GM19372 (cell line): ENCODE results near the gene PLXNB2.
"Not testable (repeated sequence)": the region's sequence is repeated elsewhere in the genome, so short reads cannot be mapped to it uniquely, and the experiment has no call there.

Experiments
- ATAC-seq: cut with Tn5 transposase; IDR thresholded peaks from one replicate; pipeline ENCODE4 v1.9.1; 2021; ENCODE audit warnings: mild to moderate bottlenecking, low read depth, moderate library complexity; ENCODE audit not compliant: unreplicated experiment

Gene PLXNB2

DNA sequence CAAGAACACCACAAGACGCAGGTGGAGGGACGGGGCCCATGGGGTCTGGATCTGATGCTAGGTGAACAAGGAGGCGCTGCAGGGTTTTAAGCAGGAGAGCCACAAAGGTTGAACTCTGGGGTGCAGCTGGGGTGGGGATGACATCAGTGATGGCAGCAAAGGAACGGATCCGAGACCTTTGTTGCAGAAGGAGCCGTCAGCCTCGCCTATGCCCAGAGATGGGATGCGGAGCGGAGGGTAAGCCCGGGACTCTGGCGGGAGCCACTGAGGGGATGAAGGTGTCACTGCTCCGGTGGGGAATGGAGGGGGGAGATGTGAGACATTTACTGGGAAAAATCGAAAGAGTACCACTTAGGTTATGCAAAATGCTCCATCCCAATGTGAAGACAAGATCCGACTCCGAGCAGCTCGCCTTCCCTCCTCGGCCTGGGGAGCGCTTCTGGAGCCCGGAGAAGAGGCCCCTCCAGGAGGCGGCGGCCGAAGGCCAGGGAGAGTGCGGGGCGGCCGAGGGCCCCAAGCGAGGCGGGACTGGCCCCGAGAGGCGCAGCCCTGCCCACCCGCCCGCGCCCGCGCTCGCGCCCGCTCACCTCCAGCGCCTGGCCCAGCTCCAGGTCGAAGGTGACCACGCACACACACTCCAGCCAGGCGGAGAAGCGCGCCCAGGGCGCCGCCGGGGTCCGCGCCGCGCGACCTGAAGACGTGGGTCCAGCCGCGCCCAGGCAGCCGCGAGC lies 18.9 kb upstream of the PLXNB2 start:
- no peak for ATAC-seq

DNA sequence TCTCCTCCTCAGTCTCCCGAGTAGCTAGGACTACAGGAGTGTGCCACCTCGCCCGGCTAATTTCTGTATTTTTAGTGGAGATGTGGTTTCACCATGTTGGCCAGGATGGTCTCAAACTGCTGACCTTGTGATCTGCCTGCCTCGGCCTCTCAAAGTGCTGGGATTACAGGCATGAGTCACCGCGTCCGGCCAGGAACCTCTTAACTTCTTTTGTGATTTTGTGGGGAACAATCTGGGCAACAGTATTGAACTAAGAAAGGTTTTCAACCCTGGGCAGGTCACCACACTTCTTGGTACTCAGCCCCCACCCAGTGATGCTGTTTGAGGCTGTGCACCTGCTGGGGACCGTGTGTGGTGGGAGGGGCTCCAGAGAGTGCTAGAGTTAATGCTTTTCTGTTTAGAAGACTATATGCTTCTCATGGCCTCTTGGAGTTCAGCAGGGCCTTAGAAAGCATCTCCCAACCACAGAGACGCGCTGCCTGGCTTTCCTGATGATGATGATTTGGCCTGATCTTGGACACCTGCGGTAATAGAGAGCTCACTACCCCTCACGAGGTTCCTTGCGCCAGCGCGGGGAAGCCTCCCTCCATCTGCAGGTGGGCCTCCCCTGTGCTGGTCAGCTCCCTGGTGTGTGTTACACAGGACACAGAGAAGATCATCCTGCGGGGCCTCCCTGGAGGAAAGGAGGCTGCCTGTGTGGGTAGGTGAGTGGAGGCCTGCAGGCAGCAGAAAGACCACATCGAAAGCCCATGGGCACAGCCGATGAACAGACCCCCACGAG lies 18.2 kb upstream of the PLXNB2 start:
- no peak for ATAC-seq

DNA sequence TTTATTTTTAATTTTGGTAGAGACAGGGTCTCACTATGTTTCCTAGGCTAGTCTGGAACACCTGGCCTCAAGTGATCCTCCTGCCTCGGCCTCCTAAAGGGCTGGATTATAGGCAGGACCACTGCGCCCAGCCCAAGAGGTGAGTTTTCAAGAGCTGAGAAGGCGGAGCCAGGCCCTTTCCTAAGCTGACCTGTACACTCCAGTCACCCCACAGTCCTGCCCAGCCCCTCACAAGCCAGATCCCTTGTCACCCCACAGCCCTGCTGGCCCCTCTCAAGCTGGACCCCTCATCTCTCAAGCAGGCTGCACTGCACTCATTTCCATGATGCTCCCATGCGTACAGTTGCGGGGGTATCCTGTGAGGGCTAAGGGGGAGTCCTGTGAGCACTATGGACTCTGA lies 16.5 kb upstream of the PLXNB2 start:
- no peak for ATAC-seq

DNA sequence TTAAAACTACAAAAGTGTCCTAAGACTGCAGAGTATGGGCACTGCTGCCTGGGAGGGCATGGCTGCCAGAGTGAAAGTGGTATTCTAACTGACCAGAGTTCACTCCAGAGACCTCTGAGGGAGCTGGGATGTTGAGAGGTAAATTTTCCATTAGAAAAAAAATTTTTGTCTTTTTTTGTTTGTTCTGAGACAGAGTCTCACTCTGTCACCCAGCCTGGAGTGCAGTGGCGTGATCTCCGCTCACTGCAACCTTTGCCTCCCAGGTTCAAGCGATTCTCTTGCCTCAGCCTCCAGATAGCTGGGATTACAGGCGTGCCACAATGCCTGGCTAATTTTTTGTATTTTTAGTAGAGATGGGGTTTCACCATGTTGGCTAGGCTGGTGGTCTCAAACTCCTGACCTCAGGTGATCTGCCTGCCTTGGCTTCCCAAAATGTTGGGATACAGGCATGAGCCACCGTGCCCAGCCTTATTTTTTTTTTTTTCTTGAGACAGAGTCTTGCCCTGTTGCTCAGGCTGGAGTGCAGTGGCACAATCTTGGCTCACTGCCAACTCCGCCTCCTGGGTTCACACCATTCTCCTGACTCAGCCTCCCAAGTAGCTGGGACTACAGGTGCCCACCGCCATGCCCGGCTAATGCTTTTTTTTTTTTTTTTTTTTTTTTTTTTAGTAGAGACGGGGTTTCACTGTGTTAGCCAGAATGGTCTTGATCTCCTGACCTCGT lies 15.1 kb upstream of the PLXNB2 start:
- ATAC-seq = not testable (repeated sequence)

DNA sequence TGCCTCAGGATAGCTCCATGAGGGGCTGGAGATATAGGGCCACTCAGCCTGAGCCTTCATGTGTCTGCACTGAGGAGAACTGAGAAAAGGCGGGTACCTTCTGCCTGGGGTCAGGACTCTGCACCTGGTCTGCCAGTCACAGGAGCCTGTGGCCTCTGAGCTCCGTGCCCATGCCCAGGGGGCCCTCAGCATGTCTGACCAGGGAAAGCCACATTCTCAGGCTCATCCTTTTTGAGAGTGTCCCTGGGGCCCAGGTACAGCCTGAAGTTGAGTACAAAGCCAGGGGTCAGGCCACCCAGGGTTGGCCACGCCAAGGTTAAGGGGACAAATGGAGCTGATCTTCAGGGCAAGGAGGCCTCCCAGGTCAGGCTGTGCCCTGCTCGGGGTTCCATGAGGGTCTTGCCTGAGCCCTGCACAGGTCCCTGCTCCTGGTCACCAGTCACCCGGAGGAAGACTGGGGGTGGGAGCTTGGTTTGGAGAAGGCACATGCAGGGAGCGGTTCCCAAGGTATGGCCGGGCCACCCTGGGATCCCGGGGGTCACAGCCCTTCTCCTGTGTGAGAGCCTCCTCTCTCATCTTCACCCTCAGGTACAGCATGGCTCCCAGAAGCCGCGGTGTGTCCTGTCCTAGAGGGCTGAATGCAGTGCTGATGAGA lies 13.4 kb upstream of the PLXNB2 start:
- no peak for ATAC-seq

DNA sequence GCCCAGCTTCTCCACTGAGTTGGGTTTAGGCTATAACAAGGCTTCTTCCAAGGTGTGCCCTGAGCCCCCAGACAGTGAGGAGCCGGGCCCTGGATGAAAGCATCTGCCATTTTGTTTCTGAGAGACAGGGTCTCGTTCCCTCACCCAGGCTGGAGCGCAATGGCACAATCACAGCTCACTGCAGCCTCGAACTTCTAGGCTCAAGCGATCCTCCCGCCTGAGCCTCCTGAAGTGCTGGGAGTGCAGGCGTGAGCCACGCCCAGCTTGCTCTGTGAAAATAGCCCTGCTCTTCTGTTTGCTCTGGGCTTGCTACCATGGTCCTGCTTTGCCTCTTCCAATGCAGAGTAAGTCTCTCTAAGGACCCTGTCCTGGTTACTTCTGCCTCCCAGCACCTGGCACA lies 12.7 kb upstream of the PLXNB2 start:
- no peak for ATAC-seq

DNA sequence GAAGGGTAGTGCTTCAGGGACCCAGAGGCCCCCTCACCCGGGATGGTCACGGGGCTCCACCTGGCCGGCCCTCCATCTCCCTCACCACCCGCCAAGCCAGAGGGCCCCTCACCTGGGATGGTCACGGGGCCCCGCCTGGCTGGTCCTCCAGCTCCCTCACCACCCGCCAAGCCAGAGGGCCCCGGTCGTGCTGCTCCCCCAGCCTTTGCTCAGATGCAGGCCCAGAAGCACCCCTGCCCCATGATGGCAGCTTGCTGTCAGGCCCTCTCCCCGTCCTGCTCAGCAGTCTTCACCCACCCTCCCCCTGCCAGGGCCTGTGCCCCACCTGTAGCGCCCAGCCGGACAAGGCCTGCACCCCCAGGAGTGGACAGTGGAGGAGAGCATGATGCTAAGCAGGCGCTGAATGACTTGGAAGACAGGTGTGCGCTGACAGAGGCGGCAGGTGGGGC lies 12.1 kb upstream of the PLXNB2 start:
- ATAC-seq = no peak

DNA sequence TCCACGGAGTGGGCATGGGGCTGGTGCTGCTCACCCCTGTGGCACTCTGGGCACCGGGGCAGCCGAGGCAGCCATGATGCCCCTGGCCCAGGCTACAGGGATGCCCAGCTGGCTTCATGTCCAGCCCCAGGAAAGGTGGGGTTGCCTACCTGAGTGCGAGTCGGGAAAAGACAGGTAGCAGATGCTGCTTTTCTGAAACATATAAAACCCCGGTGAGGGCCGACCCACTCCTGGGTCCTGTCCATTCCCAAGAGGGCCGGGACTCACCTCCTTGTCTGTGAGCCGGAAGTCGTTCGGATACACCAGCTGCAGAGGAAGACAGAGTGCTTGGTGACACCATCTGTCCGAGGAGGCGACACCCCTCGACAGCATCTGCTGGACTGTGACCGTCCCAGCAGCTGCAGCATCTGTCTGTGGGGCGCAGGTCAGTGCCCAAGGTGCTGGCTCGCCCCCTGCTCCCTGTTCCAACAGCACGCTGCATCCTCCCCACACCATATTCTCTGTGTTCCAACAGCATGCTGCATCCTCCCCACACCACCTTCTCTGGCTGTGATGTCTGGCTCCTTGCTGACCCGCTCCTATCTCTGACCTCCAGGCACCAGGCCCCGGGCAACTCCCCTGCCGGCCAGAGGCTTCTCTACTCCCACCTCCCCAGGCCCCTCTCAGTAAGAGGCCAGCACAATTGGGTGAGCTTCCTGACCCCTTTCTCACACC lies 11.4 kb upstream of the PLXNB2 start:
- ATAC-seq = no peak

DNA sequence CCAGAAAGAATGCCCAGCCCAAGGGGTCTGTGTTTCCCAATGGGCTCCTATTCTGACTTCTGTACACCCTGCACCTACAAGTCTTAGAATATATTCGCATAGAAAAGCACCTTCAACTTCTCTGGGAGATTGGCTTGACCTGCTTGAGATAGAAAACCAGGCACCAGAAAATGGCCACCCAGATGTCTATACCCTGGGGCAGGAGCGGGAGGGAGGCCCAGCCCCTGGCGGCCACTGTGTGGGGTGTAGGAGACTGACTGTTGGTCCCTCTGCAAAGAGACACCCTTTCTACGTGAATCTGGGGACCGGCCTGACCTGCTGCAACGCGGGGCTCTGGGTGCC lies 10.9 kb upstream of the PLXNB2 start:
- ATAC-seq = no peak

DNA sequence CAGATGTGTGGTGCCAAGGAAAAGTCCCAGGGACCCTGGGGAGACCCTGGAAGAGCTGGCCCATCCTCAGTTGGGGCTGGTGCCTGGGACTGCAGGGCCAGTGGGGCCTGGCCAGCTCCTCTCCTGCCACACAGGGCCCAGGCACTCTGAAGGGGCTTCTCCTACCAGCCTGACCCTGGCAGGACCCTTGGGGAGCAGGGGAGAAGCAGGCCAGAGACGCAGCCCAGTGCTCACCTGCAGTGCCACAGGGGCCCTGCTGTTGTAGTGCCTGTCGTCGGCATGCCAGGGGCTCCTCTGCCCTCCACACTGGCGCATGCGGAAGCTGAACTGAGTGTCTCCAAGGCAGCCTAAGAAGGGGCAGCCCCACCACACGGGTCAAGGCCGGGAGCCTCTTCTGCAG lies 10.2 kb upstream of the PLXNB2 start:
- no peak for ATAC-seq

DNA sequence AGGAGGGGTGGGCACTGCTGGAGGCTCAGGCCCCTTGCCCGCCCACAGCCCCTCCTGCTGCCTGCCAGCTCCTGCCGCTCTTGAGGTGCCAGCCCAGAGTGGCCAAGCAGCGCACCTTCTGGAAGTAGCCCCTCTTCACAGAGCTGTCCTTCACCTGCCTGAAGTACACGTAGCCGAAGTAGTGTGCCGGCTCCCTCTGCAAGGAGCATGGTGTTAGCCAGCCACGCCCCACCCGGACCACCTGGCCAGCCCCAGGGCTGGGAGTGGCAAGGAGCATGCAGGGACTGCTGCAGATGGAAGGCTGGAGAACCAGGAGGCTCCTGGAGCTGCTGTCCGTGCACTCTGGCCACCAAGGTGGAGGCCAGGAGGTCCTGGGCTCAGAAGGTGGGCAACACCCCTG lies 9.7 kb upstream of the PLXNB2 start:
- ATAC-seq = no peak

DNA sequence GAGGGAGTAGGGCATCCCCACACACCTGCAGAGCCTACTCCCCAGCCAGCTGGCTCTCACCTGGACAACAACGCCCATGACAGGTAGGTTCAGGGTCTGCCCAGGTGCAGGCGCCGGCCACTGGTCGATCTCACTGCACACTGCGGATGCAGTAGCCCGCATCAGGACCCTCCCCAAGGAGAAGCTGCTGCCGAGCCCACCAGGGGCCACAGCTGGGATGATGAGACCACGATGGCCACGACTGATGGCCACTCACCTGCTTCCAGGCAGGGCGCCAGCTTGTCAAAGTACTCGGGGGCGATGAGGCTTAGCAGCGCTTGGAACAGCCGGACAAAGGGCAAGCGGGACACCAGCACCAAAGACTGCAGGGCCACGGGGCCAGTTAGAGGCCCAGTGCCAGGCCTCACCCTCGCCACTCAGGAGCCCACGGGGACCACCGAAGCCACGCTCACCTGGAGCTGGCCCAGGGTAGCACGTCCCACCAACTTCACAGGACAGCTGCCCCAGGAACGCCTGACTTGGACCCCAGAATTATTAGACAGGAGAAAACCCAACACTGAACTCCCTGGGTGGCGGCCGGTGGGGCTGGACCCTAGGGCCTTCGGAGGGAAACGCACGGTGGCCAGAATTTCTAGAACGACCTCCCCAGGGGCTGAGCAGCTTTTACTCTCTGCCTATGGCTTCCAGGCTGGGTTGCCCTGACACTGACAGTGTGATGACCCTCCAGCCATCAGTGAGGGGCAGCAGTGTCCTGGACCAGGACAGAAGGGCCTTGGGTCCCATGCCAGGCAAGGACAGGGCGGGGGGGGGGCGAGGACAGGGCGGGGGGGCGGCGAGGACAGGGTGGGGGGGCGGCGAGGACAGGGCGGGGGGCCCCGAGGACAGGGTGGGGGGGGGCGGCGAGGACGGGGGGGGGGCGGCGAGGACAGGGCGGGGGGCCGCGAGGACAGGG lies 8.9 kb upstream of the PLXNB2 start:
- no peak for ATAC-seq

DNA sequence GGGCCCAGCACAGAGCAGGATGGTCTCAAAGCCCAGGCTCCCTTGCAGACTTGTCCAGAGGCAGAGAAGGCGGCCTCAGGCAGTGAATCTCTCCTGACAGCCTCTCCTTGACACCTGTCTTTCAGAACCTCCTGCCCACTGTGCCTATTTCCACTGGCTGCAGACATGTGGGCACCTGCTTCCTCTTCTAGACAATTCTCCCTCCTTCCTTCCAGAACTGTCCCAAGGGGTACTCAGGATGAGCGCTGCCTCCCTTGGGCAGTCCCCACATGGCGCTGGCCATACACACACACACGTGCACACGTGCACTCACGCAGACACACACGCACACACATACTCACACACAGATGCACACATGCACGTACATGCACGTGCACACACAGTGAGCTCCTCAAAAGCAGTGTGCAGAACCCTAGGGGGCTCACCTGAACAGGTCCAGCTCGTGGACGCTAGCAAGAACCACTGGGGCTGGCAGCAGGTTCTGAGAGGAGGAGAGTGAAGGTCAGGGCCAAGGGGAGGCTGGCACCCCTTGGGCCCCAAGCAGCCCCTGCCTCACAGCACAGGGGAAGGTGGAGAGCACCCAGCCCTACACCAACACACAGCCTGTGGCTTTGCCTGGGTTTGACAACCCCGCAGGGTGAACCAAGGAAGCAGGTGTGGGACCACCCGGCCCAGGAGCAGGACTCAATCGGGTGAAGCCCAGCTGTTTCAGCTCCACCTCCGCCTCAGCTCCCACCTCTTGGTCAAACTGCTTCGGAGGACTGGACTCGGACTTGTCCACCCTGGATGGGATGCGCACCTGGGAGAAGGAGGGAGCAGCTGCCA lies 8.1 kb upstream of the PLXNB2 start:
- ATAC-seq = no peak

DNA sequence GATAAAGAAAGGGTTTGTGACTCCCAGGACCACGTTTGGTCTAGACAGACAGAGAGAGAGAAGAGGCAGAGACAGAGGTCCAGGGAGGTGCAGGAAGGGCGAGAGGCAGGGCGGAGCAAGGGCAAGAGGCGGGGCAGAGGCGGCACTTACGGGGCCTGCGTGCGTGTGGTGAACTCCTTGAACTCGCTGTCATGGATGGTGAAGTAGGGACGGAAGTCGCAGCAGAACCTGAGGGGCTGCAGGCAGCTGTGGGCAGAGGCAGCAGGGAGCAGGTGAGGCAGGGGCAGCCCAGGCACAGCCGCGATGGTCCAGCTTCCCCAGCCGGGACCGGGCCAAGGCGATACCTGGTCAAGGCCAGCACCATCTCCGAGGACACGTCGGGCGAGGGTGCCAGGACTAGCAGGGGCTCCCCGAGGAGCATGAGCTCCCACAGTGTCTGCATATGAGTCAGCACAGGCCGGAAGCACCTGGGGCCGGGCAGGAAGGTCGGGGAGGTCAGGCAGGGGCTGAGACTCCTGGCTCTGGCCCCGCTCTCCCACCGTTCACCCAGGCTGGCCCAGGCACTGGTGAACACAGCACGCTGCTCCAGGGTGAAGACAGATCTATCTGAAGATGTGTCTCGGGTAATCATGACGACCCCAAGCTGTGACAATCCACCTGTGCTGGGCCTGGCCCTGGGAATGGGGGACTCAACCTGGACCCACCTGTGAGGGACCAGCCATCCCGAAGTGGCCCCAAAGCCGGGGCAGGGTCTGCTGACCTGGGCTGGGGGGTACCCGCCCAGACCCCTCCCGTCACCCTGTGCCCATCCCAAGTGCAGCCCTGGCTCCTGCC lies 7.2 kb upstream of the PLXNB2 start:
- peak; percentile 53 for ATAC-seq

DNA sequence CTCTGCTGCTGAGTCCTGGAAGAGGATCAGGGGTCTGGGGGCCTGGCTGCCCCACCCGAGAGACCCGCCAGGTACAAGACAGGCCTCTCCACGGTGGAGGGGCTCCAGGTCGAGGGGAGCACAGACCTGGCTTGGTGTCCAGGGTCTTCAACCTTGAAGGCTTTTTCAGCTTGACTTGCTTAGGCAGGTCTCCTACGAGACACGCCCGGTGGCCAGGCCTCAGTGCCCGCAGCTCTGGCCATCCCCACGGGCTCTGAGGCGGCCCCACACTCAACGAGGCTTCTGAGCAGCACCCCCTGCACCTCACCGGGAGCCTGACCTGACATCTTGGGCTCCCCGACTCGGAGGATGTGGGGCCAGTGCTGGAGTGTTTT lies 6.6 kb upstream of the PLXNB2 start:
- no peak for ATAC-seq

DNA sequence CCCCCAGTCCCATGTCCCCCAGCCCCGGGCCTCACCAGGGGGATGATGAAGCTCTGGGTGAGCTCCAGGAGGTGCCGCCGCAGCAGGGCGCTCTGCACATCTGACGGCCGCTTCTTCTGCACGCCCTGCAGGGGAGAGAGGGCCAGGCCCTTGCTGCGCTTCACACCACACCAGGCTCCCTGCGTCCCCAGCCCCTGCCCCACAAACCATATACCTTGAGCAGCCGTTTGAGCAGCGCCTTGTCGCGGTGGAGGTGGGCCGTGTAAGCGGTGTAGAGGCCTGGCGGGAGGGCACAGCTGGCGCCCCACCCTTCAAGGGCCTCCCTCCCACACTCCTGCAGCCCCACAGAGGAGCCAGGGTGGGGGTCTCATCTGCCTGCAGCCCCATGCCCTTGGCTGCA lies 6.2 kb upstream of the PLXNB2 start:
- ATAC-seq = no peak

DNA sequence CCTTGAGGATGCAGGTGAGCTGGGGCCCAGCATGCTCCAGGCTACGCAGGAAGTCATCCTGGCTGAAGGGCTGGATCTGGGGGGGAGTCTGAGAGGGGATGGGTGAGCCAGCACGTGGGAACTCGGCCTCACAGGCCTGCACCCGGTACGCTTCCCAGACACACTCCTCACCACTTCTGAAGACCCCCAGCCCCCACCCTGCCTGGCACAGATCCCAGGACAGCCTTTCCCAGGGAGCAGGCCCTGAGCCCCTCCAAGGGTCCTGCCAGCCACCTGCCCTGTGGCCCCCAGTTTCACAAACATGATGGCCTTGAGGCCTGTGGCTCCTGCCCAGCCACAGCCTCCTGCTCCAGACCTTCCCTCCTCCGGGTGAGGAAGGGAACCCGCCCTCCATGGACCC lies 5.6 kb upstream of the PLXNB2 start:
- no peak for ATAC-seq

DNA sequence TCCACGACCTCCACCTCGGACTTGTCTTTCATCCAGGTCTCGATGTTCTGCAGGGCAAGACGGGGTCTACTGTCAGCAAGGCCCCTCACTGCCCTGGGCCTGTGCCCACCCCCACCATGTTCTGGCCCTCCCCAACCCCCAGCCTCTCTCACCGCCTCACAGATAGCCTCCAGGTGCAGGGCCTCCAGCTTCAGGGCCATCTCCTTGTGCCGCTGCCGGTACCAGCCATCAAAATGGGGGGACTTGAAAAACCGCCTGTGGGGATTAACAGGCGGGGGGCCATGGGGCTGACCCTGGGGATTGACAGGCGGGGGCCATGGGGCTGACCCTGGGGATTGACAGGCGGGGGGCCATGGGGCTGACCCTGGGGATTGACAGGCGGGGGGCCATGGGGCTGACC lies 4.9 kb upstream of the PLXNB2 start:
- no peak for ATAC-seq
